Islet precursor cell (in vitro differentiated cells): ENCODE data around the gene CPXM2.

ENCODE experiments used
- DNase-seq: peaks from one replicate; pipeline ENCODE4 v3.0.0-alpha.2; 2018

CPXM2 gene

DNA sequence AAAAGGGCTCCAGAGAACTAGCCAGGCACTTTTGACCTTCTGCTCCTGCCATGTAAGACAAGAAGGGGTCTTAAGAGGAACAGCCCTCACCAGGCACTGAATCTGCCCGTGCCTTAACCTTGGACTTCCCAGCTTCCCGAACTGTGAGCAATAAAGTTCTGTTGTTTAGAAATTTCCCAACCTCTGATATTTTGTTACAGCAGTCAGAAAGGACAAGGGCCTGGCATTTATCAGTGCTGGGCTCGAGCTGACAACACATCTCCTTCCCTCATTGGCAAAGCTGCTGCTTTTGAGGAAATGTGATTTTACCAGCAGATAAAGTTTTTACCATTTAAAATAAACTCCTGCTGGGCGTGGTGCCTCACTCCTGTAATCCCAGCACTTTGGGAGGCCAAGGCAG, 122.0 kb downstream of the CPXM2 start:
- peak; percentile 25 for DNase-seq

DNA sequence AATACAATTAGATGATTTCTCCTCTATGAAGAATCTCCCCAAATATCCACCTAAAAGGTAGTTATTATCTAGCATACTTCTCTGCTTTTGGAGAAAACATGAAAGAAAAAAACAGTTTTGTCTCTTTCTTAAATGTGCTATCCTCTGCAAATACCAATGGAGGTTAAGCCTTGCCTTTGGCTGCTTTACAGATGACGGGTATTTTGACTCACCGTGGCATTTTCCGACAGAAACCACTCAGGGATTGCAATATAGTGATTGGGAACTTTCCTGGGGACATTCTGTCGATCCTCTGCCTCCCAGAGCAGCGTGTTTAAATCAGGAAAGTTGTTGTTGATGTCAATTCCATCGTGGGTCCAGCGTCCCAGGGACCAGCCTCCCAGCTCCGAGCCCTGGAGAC, 124.8 kb downstream of the CPXM2 start:
- peak; percentile 26 for DNase-seq

DNA sequence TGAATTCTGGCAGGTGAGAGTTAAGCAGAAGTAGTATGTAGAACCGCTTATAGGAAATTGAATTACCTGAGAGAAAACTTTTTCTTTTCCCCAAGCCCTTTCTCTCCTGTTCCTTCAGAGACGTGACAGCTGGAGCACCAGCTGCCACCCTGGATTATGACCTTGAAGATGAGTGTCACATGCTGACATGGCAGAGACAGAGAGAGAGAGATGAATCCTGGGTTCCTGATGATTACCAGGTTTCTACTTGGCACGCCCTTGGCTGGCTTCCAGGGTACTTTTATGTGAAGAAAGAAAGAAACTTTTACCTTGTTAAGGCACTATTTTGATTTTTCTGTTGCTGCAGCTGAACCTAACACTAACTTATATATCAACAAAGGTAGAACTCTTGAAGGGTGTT, 125.6 kb downstream of the CPXM2 start:
- no peak for DNase-seq

DNA sequence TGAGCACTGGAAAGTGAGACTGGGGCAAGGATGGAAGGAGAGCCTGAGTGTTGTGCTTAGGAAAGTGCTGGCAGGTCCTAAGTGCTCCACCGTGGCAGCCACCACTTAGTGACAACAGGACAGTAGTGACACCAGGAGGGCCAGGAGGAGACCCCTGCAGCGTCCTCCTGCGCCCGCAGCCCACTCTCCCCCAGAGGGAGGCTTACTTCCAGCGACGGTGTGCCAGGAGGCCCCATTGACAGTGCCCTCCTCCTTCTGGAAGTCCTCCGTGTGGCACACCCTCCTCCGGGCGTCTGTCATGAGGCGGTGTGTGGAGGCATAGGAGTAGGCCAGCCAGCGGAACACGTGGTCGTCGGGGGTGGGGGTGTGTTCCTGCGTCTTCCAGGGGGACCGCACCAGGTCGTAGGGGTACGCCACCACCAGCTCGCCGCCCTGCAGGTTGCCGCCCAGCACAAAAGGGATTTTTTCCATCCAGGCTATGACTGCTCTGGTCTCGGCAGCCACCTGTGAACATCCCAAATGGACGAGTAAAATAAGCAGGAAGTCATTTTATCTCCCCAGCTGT, 129.9 kb downstream of the CPXM2 start:
- DNase-seq, result no peak

GRCh38 chr10:123761038-123761428, 130.6 kb downstream of the CPXM2 start:
- DNase-seq, result peak; percentile 51

GRCh38 chr10:123760356-123761037, 131.1 kb downstream of the CPXM2 start:
- DNase-seq, result peak; percentile 22

DNA sequence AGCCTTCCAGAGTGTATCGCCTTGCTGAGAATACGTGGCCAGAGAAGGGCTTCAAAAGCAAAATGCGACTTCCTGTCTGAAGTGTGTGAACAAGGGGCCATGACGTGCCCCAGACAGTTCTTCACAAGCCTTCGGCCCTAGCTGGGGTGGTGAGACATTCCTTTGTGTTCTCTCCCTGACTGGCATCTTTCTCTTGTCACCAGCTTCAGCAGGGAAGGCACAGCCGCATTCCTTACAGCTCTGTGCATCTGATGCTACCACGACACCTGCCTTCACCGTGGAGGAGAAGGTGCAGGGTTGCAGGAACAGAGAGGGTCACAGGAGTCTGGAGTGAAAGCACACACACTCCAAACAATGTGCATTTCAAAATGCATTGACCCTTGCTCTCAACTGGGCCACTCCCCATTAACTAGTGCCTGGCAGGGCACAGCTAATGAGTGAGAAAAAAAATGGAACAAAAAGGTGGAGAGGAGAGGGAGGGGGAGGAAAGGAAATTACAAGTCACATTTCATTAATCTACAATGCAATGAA, 132.0 kb downstream of the CPXM2 start:
- peak; percentile 69 for DNase-seq

GRCh38 chr10:123759041-123759440, 132.6 kb downstream of the CPXM2 start:
- no peak for DNase-seq

DNA sequence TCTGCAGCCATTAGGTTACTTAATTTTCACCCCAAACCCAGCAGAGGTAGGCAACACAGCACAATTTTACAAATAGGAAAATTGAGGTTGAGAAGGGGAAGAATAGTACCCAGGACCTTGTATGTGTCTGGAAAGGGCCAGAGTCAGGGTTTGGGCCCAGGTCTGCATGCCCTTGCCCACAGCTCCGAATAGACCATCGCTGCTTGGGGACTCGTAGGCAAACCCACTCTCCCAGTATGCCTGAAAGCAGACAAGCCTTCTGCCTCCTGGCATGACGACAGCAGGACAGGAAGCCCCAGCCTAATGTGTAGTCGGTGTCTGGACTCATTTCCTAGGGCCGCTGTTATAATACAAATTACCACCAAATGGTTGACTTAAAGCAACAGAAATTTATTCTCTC, 133.8 kb downstream of the CPXM2 start:
- no peak for DNase-seq

- peak; percentile 19 for DNase-seq
Measured at GRCh38 chr10:123755061-123755460, 136.5 kb downstream of the CPXM2 start.

GRCh38 chr10:123754123-123754522, 137.5 kb downstream of the CPXM2 start:
- DNase-seq, result no peak

- DNase-seq, result peak; percentile 63
Measured at GRCh38 chr10:123751342-123752134, 140.1 kb downstream of the CPXM2 start.

DNA sequence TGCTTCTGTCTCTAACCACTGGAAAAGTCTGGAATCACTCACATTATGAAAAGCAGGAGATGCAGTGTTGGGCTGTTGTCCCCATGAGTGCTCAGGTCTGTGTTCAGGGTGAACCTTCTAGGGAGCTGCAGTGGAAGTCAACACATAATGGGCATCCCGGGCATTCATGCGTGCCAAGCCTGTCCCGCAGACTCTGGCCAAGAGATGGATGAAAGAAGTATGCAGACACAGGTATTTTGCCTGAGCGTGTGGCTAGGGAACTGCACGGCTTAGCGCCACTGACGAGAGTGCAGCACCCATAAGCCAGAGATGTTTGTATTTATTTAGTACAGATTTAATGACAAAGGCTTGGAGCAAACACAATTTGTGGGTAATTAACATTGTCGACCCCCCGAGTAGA, 140.7 kb downstream of the CPXM2 start:
- DNase-seq, result peak; percentile 29

GRCh38 chr10:123748711-123749110, 142.9 kb downstream of the CPXM2 start:
- DNase-seq, result no peak

- no peak for DNase-seq
Measured at GRCh38 chr10:123747426-123747825, 144.2 kb downstream of the CPXM2 start.

DNA sequence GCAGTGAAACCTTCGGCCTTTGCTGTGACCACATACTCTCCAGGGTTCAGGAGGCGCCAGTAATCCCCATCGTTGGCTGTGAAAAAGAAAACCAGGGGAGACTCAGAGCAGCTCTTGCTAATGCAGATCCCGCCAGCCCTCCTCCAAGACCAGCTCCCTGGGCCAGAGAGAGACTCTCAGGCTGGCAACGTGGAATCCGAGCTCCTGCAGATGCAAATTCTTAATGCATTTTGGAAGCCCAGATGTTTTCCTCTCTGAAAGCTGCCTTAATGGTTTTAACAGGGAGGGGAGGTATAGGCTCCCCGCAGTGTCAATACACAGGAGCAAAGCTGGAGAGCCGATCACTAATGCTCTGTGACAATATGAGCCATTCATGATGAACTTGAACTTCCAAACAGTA, 144.7 kb downstream of the CPXM2 start:
- DNase-seq, result peak; percentile 22

DNA sequence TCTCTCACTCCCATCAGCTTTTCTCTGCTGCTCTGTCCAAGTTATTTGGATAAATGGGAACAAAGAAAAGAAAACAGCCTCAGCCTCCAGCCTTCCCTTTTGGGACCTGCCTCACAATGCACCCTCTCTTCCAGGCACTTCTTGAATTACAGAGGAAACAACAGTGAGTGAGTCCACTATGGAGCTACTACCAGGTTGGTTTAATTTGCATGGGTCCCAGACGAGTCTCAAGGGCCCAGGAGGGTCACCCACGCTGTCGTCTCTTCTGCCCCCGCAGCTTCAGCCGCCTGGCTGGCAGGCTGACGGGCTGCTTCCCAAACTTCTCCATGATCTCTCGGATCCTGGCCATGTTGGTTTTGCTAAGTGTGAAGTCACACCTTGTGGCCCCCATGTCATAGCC, 145.1 kb downstream of the CPXM2 start:
- DNase-seq, result peak; percentile 55

DNA sequence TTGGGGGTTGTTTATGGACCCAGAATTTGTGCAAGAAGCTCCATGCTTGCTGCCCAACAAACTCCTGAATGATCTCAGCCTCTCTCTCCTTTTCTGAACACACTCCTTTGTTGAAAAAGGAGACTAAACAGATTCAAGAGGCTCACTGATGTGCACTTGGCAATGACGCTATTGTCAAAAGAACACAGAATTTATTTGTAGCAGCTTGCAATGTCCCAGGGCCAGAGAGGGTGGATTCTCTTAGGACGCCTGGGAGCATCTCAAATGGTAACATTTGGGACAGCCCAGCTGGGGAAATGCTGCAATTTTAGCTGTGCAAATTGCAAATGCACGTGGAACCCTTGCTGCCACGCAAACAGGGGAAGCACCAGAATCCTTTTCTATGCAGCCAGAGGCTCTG, 145.5 kb downstream of the CPXM2 start:
- no peak for DNase-seq

- DNase-seq, result no peak
Measured at GRCh38 chr10:123744224-123744536, 147.4 kb downstream of the CPXM2 start.

DNA sequence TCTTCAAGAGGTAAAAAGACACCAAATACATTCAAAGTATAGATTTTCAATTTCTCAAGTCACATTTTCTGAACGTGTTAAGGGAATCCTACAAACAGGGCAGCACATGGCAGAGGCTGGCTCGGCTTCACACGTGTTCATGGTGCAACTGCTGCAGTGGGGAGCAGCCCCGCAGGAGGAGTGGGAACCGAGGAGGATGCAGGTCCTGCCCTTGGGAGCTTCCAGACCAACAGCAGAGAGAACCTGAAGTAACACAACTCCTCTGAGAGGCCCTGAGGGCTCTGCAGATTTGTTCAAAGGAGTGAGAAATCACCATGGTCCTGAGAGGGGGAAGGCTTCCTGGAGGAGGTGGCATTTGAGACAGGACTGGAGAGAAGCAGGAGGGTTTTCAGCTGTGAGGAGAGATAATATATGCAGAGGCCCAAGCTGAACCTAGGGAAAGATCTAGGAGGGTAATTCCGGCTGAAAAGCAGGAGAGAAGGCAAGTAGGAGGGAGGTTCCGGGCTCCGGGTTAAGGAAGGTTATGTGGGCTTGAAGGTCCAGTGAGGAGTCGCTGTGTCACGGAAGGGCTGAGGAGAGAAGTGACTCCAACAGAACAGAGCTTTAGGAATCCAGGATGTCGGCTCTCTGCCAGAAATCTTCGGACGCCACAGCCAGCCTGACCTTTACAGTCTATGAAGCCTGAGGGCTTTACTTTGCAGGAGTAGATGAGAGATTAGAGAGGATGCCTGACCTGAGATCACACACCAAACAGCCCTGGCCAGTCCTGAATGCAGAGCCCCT, 148.0 kb downstream of the CPXM2 start:
- peak; percentile 93 for DNase-seq

DNA sequence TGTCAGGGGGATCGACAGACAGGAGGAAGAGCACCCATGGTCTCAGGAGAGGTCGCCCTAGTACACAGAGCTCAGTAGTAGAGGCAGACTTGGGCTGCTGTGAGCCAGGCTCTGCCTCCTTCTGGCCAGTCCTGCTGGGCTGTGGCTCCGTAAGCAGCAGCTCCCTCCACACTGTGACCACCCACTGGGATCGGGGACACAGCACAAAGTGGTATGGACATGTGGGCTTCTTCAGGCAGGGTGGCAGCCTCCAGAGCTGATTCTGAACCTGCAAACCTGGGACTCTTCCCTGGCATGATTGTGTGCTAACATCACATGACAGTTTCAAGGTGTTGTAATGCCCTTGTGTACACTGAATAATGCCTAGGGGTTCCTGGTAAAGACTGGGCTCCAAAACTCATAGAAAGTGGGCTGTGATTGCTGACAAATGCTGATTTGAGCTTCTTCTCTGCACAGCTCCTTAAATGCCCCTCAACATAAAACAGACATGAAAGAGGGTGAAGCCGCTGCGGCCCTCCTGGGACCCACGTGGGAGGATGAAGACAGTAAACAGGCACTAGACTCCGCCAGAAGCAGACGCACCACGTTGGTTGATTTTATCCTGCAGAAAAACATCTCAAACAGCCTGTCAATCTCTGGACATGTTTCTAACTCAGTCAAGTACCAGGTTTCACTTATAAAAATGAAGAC, 148.7 kb downstream of the CPXM2 start:
- peak; percentile 55 for DNase-seq

DNA sequence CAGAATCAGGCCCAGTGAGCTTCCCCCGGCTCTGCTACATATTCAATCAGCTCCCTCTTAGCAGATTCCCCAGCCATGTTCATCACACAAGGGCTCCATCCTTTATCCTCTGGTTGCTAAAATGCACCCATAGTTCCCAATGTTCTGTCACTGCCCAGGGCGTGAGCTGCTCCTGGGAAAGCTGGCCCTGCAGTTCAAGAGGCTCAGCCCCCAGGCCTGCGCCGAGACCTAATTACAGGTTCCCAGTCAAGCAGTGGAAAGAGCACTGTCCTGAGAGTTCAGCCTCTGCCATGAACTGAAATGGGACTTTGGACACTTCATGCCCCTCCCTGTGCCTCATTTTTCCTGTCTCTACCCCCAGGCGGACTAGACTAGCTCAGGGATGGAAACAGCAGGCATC, 149.9 kb downstream of the CPXM2 start:
- DNase-seq, result peak; percentile 57

DNA sequence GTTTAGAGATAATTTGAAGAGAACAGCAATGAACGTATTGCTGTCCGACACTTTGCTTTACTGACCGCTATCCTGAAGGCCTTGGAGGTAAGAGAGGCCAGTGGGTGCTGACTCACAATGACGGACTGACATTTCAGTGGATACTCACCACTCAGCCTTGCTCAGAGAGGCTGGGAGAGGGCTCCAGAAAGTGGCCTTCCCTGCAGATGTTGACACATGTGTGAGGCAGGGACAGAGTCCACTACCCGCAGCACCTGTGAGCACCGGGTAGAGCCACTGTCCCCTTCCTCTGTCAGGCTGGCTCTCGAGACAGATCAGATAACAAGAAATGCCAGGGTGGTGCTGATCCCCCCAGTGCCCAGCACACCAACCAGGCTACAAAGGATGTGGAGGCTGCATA, 150.5 kb downstream of the CPXM2 start:
- DNase-seq, result peak; percentile 70
